HG02981 (cell line): ENCODE results near the gene SV2A.
"Not testable (repeated sequence)": the region's sequence is repeated elsewhere in the genome, so short reads cannot be mapped to it uniquely, and the experiment has no call there.

Experiments
- ATAC-seq: cut with Tn5 transposase; IDR thresholded peaks from one replicate; pipeline ENCODE4 v1.9.1; 2021; ENCODE audit warnings: mild to moderate bottlenecking, moderate library complexity; ENCODE audit not compliant: unreplicated experiment

The SV2A gene

DNA sequence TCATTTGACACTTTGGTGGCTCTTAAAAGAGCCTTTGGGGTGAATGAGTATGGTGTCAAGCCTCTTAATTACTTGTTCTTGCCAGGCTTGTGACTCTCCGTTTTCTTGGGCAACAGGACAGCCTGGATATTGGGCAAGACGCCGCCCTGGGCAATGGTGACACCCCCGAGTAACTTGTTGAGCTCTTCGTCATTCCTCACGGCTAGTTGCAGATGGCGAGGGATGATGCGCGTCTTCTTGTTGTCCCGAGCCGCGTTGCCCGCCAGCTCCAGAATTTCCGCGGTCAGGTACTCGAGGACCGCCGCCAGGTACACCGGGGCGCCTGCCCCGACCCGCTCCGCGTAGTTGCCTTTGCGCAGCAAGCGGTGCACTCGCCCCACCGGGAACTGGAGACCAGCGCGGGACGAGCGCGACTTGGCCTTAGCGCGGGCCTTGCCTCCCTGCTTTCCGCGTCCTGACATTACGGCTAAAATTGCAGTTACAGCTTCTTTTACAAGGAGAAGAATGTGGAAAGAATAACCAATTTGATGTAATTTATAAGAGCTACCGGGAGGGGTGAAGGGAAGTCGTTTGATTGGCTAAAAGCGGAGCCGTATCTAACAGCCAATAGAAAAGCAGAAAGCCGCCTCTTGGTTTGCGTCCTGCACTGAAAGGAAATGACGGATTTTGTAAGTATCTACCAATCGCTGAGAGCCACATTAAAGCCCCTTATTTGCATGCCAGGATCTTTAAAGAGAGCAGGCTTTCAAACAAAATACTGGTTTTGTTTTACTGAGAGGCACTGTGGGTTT is 30.0 kb downstream of the SV2A start:
- ATAC-seq, result peak; percentile 44

DNA sequence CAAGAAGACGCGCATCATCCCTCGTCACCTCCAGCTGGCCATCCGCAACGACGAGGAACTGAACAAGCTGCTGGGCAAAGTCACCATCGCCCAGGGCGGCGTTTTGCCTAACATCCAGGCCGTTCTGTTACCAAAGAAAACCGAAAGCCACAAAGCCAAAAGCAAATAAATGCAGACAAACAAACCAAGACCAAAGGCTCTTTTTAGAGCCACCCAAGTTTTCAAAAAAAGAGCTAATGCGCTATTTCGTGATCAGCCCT is 30.5 kb downstream of the SV2A start:
- ATAC-seq, result not testable (repeated sequence)

DNA sequence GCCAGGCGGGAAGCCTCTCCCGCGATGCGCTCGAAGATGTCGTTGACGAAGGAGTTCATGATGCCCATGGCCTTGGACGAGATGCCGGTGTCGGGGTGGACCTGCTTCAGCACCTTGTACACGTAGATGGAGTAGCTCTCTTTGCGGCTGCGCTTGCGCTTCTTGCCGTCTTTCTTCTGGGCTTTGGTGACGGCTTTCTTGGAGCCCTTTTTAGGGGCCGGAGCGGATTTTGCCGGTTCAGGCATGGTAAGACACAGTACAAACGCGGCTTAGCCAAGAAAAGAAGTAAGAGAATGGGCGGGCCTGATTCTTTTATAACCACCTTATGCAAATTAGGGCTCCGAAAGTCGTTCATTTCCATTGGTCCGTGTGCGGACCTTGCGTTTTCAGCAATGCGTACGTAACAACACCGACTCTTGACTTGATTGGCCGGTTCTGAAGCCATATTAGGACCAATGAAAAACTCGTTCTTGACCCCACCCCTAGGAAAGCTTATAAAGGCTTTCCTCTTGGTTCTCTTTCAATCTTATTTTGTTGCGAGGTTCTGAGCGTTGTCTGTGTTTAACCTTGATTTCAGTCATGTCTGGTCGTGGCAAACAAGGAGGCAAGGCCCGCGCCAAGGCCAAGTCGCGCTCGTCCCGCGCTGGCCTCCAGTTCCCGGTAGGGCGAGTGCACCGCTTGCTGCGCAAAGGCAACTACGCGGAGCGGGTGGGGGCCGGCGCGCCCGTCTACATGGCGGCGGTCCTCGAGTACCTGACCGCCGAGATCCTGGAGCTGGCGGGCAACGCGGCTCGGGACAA is 31.0 kb downstream of the SV2A start:
- ATAC-seq, result peak; percentile 51

DNA sequence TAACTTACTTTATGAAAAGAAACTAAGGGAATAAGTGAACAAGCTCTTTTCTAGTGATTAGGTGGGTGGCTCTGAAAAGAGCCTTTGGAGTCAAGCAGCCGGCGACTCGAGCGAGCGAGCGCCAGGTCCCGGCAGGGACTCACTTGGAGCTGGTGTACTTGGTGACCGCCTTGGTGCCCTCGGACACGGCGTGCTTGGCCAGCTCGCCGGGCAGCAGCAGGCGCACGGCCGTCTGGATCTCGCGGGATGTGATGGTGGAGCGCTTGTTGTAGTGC is 31.6 kb downstream of the SV2A start:
- not testable (repeated sequence) for ATAC-seq

DNA sequence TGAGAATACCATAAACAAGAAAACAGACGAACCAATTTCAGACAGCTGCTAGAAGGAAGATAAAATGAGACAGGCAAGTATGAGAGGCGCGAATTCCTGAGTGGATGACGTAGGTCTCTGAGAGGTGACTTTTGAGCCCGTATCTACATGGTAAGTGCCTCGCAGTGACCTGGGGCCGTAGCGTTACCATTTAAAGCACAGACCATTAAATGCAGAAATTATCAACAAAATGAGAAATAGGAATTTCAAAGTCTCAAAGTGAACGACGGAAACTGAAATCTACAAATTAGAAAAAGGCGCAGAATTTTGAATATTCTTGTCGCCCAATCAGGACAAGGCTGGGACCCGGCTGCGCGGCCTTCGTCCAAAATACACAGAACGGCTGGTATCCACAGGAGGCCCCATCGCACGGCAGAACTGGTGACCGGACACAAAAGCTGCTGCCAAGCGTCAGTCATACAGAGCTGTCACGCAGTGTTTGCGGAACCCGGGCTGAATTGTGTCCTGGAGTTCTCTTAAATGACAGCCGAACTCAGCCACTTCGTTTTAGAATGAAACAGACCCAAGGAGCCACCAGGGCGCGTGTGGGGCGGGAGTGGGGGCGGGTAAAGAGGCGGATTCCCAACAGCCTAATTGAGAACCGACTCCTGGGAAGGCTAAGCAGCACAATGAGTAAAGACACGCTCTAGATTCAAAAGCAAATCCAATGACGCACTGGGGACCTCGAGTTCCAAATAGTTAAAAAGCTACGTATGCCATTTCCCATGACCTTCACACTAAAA is 32.1 kb downstream of the SV2A start:
- no peak for ATAC-seq

DNA sequence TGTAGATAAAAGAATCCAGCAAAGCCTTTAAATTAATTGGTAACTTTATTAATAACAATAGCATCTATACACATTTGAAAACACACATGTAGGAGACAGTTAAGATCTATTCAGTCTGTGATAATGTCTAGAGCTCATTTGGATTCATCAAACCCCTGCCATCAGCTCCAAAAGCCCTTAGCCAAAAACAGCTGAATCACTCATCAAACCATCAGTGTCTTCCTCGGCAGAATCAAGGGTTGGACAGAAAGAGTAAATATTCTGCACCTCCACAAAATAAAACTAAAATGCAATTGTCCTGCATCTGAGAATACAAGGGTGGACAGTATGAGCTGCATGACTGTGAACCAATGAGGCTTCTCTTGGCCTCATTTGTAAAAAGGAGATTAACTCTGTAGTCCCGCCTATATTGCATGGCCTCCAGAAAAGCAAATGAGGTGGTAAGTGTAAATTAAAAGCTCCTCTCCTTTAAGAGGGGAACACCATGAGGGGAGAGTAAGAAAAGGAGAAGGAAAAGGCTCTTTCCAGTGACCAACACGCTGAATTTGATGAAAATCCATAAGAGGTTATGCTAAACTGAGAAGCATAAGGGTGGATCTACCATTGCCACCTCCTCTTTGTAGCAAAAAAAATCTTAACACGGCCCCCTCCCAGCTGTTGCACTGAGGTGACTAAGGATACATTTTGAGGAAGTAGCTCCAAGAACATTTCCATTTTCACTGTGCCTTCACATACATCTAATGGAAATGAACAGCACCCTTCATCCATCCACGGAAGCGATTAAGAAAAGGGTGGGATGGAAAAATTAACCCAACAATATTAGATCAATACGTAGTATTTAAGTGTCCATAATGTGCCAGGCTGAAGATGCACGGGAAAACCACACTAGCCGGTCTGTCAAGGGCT is 33.0 kb downstream of the SV2A start:
- no peak for ATAC-seq

DNA sequence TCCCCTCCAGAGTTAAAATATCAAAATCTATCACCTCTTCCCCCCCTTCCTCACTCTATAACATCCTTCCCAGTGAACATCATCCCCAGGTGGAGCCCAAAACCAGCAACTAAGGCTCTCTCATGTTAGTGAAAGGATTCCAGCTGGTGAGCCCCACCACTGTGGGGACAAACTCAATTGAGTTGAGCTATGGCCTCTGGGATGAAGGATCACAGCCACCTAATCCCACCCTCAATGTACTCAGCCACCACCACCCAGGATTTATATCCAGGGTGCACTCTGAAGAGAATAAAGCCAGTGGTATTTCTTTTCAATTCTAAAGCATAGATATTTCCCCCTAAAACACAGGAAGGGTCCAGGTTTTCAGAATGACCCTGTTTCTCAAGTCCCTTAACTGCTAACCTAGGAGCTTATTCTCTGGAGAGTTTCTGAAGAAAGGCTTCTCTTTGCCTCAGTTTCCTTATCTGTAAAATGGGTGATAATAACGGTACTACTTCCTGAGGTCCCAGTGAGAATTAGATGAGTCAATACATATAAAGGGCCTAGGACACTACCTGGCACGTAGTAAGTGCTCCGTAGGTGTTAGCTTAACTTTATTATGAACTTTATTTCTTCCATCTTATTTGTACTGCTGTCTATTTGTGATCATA is 33.9 kb downstream of the SV2A start:
- no peak for ATAC-seq

DNA sequence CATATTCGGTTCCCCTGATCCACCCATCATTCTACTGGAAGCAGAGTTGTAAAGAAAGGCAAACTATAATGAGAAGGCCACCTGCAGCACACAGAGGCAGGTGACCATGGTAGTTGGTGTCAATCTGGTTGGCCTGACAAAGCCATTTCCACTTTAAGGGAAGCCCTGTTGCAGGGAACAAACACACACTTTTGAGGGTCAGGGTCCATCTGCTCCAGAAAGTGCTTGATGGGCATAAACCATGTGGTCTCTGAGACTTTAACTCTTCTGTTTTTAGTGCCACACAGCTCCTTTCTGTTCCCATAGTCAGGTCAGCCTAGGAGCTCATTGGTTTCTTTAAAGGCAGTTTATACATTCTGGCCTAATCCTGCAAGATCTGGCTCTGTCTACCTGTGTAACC is 35.8 kb downstream of the SV2A start:
- no peak for ATAC-seq

DNA sequence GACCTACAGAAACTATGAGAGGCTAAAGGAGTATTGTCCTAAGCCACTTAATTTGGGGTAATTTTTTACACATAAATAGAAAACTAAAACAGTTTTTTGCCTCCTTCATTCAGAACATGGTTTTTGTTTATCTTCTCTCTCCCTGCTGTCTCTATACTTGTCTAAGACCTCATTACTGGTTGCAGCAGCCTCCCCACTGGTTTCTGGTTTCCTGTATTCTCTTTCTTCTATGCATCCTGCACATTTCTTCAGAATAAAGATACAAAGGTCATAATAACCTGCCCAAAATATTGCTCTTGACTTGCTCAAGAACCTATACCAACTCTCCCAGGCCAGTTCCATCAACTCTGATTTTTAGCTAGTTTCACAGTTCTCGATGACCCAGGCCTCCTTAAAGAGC is 38.1 kb downstream of the SV2A start:
- ATAC-seq, result no peak

DNA sequence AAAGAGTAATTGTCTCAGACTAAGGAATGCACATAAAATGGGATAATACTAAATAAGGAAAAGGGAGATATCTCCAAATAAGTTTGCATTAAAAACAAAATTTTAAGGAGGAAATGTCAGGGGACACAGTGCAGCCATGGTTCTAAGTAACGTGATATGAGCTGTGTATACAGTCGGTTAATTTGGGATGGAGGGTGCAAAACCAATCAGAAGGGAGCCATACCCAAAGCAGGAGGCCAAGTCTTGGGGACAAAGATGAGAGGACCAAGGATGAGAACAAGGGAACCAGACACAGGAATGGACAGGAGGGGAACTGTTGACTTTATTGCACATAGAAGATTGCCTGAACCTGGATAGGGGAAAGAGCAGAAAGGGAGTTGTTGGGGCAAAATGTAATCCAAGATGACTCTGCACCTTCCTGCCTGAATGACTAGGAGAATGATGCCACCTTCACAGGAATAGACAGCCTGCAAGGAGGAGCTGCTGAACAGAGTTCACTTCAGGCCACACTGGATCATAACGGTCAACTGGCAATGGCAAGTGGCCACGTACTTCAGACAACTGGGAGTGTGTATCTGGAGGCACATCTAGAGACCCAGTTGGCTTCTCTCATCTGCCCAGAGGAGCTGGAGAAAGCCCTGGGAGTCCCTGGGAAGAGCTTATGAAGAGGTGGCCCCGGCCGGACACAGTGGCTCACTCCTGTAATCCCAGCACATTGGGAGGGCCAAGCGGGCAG is 40.3 kb downstream of the SV2A start:
- ATAC-seq, result no peak

DNA sequence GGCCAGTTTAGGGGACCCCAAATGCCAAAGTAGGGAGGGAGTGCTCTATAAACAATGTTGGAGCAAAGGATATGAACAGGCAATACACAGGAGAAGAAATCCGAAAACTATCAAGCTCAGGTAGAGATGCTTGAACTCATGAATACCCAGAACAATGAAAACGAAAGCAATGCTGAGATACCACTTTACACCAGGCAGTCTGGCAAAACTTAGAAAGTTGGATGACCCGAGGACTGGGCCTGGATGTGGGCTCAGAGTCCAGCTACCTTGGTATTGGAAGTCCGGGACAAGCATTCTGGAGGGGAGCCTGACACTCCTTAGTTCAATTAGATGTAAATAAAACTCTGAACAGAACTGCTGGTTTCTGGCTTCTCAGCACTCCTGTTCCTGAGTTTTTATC is 44.6 kb downstream of the SV2A start:
- not testable (repeated sequence) for ATAC-seq

DNA sequence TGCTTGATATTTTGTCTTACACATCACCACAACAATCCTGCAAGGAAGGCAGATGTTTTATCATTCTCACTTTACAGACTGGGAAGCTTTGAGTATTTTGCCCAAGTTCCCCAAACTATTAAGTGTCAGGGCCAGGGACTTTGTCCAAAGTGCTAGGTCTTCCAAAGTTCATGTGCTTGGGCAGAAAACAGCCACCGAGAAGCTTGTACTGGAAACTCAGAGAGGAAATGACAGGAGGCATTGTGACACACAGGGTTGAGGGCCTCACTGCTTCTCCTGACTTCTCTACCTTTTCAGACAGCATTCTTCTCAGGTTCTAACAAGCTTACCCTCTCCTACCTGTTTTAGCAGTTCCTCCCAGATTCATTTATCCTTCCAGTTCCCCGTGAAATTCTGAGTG is 50.8 kb downstream of the SV2A start:
- ATAC-seq, result not testable (repeated sequence)

DNA sequence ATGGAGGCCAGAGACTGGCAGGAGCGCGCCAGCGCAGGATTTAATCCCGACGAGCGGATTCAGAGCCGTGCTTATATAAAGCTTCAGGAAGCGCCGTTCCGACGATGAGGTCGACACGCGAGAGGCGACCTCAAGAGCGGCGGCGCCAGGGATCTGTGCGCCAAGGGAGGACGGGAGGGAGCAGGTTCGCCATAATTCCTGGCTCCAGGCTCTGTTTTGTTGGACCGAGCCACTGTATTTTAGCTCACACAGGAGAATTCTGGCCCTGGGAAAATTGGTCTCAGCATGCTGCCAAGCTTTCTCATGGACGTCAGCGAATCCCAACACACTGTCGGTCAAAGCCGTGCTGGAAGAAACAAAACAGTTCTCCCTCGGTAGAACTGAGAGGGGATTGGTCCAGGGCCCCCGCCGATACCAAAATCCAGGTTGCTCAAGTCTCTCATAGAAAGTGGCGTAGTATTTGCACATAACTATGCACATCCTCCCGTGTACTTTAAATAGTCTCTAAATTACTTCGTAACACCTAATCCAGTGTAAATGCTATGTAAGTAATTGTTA is 56.1 kb downstream of the SV2A start:
- ATAC-seq, result not testable (repeated sequence)

DNA sequence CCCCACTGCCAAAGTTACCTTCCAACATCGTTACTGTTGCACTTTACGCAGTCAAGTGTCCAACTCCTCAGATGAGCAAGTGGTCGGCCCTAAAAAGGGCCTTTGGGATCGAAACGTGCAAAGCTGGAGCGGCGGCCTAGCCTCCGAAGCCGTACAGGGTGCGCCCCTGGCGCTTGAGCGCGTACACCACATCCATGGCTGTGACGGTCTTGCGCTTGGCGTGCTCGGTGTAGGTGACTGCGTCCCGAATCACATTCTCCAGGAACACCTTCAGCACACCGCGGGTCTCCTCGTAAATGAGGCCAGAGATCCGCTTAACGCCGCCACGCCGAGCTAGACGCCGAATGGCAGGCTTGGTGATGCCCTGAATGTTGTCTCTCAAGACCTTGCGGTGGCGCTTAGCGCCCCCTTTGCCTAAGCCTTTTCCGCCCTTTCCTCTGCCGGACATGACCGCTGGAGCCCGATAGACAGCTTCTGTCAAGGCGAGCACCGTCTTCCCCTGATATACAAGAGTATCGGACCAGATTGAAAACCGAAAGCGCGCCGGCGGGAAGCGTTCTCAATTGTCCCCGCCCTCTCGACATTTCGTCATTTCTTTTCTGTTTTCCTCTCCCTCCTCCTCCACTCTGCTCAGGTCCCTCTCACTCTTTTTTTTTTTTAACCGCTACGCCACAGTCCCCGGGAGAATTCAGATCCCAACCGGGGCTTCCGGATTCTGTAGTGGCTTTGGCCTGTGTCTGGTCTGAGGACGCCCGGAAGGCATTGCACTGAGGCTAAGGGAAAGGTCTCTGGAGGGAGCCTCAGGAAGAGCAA is 56.8 kb downstream of the SV2A start:
- peak; percentile 58 for ATAC-seq

DNA sequence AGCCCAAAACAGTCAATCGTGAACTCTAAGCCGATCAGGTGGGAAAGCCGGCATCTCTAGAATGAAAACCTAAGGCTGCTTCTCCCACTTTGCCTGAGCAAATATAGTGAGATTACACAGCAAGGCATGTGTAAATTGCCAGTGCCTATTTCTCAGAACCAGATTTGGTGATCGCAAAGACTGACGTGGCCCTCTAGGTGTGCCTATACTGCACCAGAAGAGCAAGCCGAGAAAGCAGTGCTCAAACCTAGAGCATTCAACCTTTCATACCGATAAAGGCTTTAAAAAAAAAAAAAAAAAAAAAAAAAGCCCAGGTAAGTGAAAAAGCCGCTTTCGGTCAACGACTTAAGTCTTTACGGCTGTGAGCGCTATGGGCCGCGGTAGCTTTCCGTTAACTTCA is 57.4 kb downstream of the SV2A start:
- peak; percentile 3 for ATAC-seq
